ENCODE measurements around the gene HAO1.

DNA sequence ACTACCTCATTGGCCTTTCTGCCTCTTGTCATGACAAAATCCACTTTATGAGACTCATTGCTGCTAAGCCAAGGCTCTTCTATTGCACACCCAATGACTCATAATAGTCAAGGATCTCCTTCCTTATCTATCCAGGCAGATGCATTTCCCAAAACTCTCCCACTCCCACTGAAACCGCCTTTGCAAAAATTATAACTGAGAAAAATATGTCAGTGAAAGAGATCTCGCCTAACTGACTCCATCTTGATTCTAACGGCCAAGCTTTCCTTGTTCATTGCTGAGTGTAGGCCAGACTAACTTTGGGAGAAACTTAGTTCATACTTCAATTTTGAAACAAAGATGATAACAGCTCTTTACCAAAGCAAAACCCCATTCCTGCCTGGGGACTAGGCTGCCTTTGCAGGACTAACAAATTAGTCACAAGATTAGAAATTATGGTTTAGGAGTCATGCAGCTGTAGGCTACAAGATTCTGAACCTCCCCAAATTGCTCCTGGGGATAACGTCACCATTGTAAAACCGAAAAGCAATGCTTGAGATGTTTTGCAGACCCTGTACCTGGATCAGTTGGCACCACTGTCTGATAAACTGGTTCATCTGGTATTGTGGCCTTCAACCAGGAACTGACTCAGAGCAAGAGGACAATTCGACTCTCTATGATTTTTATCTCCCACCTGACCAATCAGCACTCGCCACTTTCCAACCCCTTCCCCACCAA lies 47.1 kb downstream of the HAO1 start:
- no peak for TF ChIP-seq CTCF (IDR thresholded peaks at IDR 0.05)
- TF ChIP-seq POLR2A (IDR thresholded peaks at IDR 0.05), result no peak
